ENCODE data around the gene SPAG5. TPM values are rescaled to one million over a fixed set of nuclear protein-coding genes. Genes with fewer than 3 reads are reported as not detected.

Gene SPAG5, protein sequence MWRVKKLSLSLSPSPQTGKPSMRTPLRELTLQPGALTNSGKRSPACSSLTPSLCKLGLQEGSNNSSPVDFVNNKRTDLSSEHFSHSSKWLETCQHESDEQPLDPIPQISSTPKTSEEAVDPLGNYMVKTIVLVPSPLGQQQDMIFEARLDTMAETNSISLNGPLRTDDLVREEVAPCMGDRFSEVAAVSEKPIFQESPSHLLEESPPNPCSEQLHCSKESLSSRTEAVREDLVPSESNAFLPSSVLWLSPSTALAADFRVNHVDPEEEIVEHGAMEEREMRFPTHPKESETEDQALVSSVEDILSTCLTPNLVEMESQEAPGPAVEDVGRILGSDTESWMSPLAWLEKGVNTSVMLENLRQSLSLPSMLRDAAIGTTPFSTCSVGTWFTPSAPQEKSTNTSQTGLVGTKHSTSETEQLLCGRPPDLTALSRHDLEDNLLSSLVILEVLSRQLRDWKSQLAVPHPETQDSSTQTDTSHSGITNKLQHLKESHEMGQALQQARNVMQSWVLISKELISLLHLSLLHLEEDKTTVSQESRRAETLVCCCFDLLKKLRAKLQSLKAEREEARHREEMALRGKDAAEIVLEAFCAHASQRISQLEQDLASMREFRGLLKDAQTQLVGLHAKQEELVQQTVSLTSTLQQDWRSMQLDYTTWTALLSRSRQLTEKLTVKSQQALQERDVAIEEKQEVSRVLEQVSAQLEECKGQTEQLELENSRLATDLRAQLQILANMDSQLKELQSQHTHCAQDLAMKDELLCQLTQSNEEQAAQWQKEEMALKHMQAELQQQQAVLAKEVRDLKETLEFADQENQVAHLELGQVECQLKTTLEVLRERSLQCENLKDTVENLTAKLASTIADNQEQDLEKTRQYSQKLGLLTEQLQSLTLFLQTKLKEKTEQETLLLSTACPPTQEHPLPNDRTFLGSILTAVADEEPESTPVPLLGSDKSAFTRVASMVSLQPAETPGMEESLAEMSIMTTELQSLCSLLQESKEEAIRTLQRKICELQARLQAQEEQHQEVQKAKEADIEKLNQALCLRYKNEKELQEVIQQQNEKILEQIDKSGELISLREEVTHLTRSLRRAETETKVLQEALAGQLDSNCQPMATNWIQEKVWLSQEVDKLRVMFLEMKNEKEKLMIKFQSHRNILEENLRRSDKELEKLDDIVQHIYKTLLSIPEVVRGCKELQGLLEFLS
- total RNA-seq, result 3.2 TPM
- long read RNA-seq, full-length matches to known transcripts, result 1 of 1 reads
- long read RNA-seq, partial matches to known transcripts, result 0 of 1 reads
- long read RNA-seq, other reads (novel, unspliced or antisense), result 0 of 1 reads

DNA sequence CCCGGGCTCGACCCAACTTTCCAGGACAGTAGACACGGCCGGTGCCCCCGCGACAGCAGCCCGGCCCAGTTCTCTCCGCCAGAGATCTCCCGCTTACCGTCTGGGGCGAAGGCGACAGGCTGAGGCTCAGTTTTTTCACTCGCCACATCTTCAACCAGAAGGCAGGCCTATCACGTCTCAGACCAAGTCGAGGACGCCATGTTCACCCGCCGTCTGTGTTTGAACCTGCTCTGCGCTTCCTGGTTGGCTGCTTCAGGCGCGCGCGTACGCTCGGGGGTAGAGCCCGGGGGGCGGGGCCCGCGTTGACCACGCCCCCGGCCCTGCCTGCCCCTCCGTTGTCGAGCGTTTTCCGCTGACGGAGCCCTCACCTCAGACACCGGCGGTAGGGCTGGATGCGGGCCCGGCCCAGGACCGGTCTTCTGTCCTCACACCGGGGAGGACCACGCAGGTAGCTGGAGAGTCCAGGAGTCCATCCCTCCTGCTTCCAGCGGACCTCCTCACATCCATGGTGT lies at the start of gene SPAG5:
TSS of gene SPAG5 (minus strand) at position 227 of the 512 bp plus-strand sequence. CDS start at position 148, 79 bp downstream.
- intact Hi-C loops (cut with DNase I), result no loop called here
- H3K27ac ChIP-seq, result peak within 1 kb of the TSS; percentile 93
- no peaks in the 10 kb centered on the region for H3K27me3 ChIP-seq
- DNase-seq (peak; percentile 95), ATAC-seq (peak; percentile 100)
- peak within 1 kb of the TSS; percentile 76 for H3K4me3 ChIP-seq
- peaks cover 6% of the 10 kb centered on the region for H3K4me1 ChIP-seq
- TF ChIP-seq, protein P1, sequence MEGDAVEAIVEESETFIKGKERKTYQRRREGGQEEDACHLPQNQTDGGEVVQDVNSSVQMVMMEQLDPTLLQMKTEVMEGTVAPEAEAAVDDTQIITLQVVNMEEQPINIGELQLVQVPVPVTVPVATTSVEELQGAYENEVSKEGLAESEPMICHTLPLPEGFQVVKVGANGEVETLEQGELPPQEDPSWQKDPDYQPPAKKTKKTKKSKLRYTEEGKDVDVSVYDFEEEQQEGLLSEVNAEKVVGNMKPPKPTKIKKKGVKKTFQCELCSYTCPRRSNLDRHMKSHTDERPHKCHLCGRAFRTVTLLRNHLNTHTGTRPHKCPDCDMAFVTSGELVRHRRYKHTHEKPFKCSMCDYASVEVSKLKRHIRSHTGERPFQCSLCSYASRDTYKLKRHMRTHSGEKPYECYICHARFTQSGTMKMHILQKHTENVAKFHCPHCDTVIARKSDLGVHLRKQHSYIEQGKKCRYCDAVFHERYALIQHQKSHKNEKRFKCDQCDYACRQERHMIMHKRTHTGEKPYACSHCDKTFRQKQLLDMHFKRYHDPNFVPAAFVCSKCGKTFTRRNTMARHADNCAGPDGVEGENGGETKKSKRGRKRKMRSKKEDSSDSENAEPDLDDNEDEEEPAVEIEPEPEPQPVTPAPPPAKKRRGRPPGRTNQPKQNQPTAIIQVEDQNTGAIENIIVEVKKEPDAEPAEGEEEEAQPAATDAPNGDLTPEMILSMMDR (IDR thresholded peaks at IDR 0.05), result no peak
- no peaks in the 10 kb centered on the region for H3K36me3 ChIP-seq
- no peaks in the 10 kb centered on the region for H3K9me3 ChIP-seq

DNA sequence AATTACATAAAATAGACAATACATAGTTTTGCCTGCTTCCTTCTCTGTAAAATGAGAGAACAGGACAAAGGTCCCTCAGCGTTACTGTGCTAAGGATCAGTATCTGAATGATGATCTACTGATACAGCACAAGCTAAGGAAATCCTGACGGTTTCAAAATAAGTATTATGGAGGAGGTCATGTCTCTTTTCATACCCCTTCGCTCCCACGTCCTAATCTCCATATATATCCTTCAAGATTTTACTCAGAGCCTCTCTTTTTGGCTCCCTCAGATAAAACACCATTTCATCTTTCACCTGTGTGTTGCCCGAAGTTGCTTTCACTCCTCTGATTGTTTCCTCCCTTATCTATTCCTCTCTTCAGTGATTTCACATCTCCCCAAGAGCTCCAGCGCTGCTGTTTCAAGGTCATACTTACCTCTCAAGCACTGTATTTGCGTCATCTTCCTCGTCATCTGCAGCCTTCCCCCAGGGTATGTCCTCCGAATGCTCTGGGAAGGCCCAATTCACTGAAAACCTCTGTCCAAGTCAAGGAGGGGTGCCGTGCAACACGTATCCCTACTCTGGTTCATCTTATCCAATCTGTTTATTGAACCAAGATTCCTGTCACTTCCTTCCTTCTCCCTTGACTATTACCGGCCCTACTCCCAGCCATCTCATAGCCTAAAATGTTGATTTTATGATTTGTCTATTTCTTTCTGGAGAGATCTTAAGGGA lies 47.4 kb upstream of the SPAG5 start:
- peaks cover 31% of the 10 kb centered on the region for H3K4me1 ChIP-seq

DNA sequence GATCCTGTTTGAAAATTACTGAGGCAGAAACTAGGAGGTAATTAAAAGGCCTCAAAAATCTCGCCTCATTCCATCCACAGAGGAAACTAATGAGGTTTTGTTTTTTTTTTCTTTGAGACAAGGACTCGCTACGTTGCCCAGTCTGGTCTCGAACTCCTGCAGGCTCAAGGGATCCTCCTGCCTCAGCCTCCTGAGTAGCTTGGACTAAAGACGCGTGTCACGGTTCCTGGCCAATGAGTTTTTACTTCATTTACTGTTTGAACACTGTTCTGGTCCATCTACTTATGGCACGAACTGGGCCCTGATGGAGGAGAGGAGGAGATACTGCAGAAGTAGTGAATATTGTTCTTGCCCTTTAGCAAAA lies 46.7 kb upstream of the SPAG5 start:
- Histone ChIP-seq H3K27me3 (no peaks in the 10 kb centered on the region), H3K4me3 (peak overlapping the region; percentile 75), H3K4me1 (peaks cover 31% of the 10 kb centered on the region), H3K27ac (peak overlapping the region; percentile 96), H3K9me3 (no peaks in the 10 kb centered on the region), H3K36me3 (peaks cover 44% of the 10 kb centered on the region)
- intact Hi-C loops (cut with DNase I), result no loop called here
- TF ChIP-seq, protein P1 (IDR thresholded peaks at IDR 0.05), result no peak
- DNase-seq (no peak), ATAC-seq (no peak)

More for the DNA sequence above, 47.4 kb upstream of the SPAG5 start:
- Histone ChIP-seq H3K27me3 (no peaks in the 10 kb centered on the region), H3K4me3 (peak overlapping the region; percentile 75), H3K36me3 (peaks cover 44% of the 10 kb centered on the region), H3K9me3 (no peaks in the 10 kb centered on the region), H3K27ac (peak overlapping the region; percentile 96)
- intact Hi-C loops (cut with DNase I), result no loop called here
- ATAC-seq (no peak), DNase-seq (no peak)
- TF ChIP-seq, protein P1 (IDR thresholded peaks at IDR 0.05), result no peak

DNA sequence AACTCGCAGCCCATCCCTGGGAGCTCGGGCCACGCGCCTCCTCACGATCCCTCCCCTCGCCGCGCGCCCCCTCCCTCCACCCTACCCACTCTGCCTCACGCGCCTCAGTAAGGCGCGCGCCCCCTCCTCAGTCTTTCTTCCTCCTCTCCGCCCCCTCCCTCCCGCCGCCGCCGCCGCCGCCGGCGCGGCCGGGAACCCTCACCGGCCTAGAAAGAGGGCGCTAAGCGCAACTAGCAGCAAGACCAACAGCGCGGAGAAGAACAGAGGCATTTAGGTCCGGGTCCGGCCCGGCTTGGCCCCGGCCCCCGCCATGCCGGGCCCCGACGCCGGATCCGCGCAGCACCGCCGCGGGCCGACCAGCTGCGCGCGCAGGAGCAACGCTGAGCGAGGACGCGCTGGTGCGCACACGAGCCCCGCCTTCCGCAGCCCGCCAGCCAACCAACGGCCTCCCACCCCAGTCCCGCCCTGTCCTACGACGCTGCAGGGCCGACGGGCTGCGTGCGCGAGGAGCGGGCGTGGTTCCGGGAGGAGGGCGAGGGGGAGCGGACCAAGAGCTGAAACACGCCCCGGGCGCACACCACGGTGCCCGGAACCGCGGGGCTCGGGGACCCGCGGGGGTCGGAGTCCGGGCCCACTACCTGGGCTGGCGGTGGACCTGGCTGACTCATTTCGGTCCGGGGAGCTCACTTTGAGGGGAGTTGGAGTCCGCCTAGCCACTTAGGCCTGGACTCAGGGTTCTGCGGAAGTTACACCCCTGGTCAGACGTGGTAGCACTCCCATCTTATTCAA lies 46.2 kb upstream of the SPAG5 start, which contains the start of gene BLTP2:
TSS of gene BLTP2 (minus strand) at position 372 of the 789 bp plus-strand sequence. CDS start at position 270, 102 bp downstream.
- Histone ChIP-seq H3K27ac (peak within 1 kb of the TSS; percentile 96), H3K4me1 (peaks cover 31% of the 10 kb centered on the region), H3K36me3 (peaks cover 48% of the 10 kb centered on the region), H3K4me3 (peak within 1 kb of the TSS; percentile 75), H3K9me3 (no peaks in the 10 kb centered on the region), H3K27me3 (no peaks in the 10 kb centered on the region)
- TF ChIP-seq, protein P1 (IDR thresholded peaks at IDR 0.05), result no peak
- DNase-seq, result peak; percentile 99
- intact Hi-C loops (cut with DNase I), result no loop called here
- peak; percentile 99 for ATAC-seq

All from upper lobe of right lung (tissue), 1 donor.